ENCODE data around the gene TANGO6. TPM values are rescaled to one million over a fixed set of nuclear protein-coding genes. Genes with fewer than 3 reads are reported as not detected.

The TANGO6 gene
- total RNA-seq, 1 donor from 2014 or later: 12.8 TPM

GRCh38 chr16:69100071-69100691 is 256.9 kb downstream of the TANGO6 start:
- peak overlapping the region; percentile 42 for H2AFZ ChIP-seq (replicated peaks)
- Mint-ChIP-seq H3K36me3 (no peaks in the 10 kb centered on the region), H3K4me1 (peaks cover 41% of the 10 kb centered on the region), H3K9me3 (no peaks in the 10 kb centered on the region), H3K27ac (peak overlapping the region; percentile 93), H3K4me3 (peak overlapping the region; percentile 66), H3K27me3 (ENCODE audit: insufficient read depth, low read depth) (peaks cover 7% of the 10 kb centered on the region)
- no peak overlapping the region for H3K4me3 ChIP-seq
- H3K4me2 ChIP-seq: peak overlapping the region; percentile 31
- H3K27ac ChIP-seq: no peak overlapping the region
- peaks cover 24% of the 10 kb centered on the region for H3K4me1 ChIP-seq
- no peaks in the 10 kb centered on the region for H3K36me3 ChIP-seq
- H3K9me3 ChIP-seq (ENCODE audit: low read depth): no peaks in the 10 kb centered on the region
- DNase-seq (ENCODE audit: low spot score): no peak
- H3K27me3 ChIP-seq: peaks cover 3% of the 10 kb centered on the region
- TF ChIP-seq CTCF (IDR thresholded peaks at IDR 0.05): no peak
- no peak for TF ChIP-seq EZH2 (IDR thresholded peaks at IDR 0.05)
- TF ChIP-seq EZH2phosphoT487 (IDR thresholded peaks at IDR 0.05): no peak
- H3K79me2 ChIP-seq (ENCODE audit: low read depth): no peaks in the 10 kb centered on the region
- H4K20me1 ChIP-seq (ENCODE audit: low read depth): no peaks in the 10 kb centered on the region
- peaks cover 24% of the 10 kb centered on the region for H3F3A ChIP-seq (ENCODE audit: low read depth)
- H3K9ac ChIP-seq: no peak overlapping the region

- H3K27me3 Mint-ChIP-seq (ENCODE audit: insufficient read depth, low read depth): peaks cover 14% of the 10 kb centered on the region
- H3K4me1 ChIP-seq: peaks cover 29% of the 10 kb centered on the region
- peak within 1 kb of the TSS; percentile 78 for H2AFZ ChIP-seq (replicated peaks)
- no peak within 1 kb of the TSS for H3K9ac ChIP-seq
- H3K79me2 ChIP-seq (ENCODE audit: low read depth): no peaks in the 10 kb centered on the region
- H4K20me1 ChIP-seq (ENCODE audit: low read depth): peaks cover 14% of the 10 kb centered on the region
- DNase-seq (ENCODE audit: low spot score): peak; percentile 91
- no peaks in the 10 kb centered on the region for H3K9me3 ChIP-seq (ENCODE audit: low read depth)
- peak within 1 kb of the TSS; percentile 90 for H3K4me3 ChIP-seq
- no peak within 1 kb of the TSS for H3K27ac ChIP-seq
- H3K27me3 ChIP-seq: peaks cover 6% of the 10 kb centered on the region
- peaks cover 4% of the 10 kb centered on the region for H3K36me3 Mint-ChIP-seq
- peak within 1 kb of the TSS; percentile 100 for H3K4me2 ChIP-seq
- peaks cover 53% of the 10 kb centered on the region for H3K4me1 Mint-ChIP-seq
- H3K9me3 Mint-ChIP-seq: no peaks in the 10 kb centered on the region
- TF ChIP-seq EZH2 (IDR thresholded peaks at IDR 0.05): no peak
- peak; percentile 42 for TF ChIP-seq CTCF (IDR thresholded peaks at IDR 0.05)
- H3K27ac Mint-ChIP-seq: peak within 1 kb of the TSS; percentile 44
- H3F3A ChIP-seq (ENCODE audit: low read depth): peaks cover 37% of the 10 kb centered on the region
- H3K4me3 Mint-ChIP-seq: peak within 1 kb of the TSS; percentile 96
- H3K36me3 ChIP-seq: no peaks in the 10 kb centered on the region
Measured at GRCh38 chr16:69105501-69106361, 262.4 kb downstream of the TANGO6 start, which contains the start of gene HAS3. TSS of gene HAS3 (plus strand) at chr16:69105653. CDS start at chr16:69109396, 3,743 bp downstream.

- H4K20me1 ChIP-seq (ENCODE audit: low read depth): peaks cover 20% of the 10 kb centered on the region
- no peak for TF ChIP-seq EZH2phosphoT487 (IDR thresholded peaks at IDR 0.05)
- no peak for TF ChIP-seq EZH2 (IDR thresholded peaks at IDR 0.05)
- TF ChIP-seq CTCF (IDR thresholded peaks at IDR 0.05): no peak
- Mint-ChIP-seq H3K9me3 (no peaks in the 10 kb centered on the region), H3K27ac (no peak overlapping the region), H3K4me3 (peak overlapping the region; percentile 86), H3K36me3 (peaks cover 9% of the 10 kb centered on the region), H3K4me1 (peaks cover 47% of the 10 kb centered on the region), H3K27me3 (ENCODE audit: insufficient read depth, low read depth) (peaks cover 14% of the 10 kb centered on the region)
- peaks cover 6% of the 10 kb centered on the region for H3K27me3 ChIP-seq
- no peak overlapping the region for H3K27ac ChIP-seq
- DNase-seq (ENCODE audit: low spot score): peak; percentile 76
- no peaks in the 10 kb centered on the region for H3K36me3 ChIP-seq
- no peaks in the 10 kb centered on the region for H3K79me2 ChIP-seq (ENCODE audit: low read depth)
- H3K9me3 ChIP-seq (ENCODE audit: low read depth): no peaks in the 10 kb centered on the region
- H3K9ac ChIP-seq: no peak overlapping the region
- peak overlapping the region; percentile 67 for H2AFZ ChIP-seq (replicated peaks)
- H3K4me2 ChIP-seq: peak overlapping the region; percentile 100
- H3K4me1 ChIP-seq: peaks cover 28% of the 10 kb centered on the region
- H3K4me3 ChIP-seq: peak overlapping the region; percentile 90
- H3F3A ChIP-seq (ENCODE audit: low read depth): peaks cover 37% of the 10 kb centered on the region
Measured at GRCh38 chr16:69106491-69107315, 263.4 kb downstream of the TANGO6 start.
